DMS153 treated with DMSO at 0.1 percent for 48 hours (cell line): ENCODE data around the gene ABCB11.
"Not testable (repeated sequence)": the region's sequence is repeated elsewhere in the genome, so short reads cannot be mapped to it uniquely, and the experiment has no call there.

Experiments
- DNase-seq: peaks from one replicate; lab custom pipeline; 2025; ENCODE audit not compliant: unreplicated experiment; lab: John Stamatoyannopoulos, UW

Gene ABCB11

GRCh38 chr2:169031202-169031601 lies at the start of gene ABCB11:
TSS of gene ABCB11 (minus strand) at chr2:169031324. CDS start at chr2:169018125, 13,199 bp downstream.
- DNase-seq = no peak

GRCh38 chr2:169080250-169081069 lies 49.3 kb upstream of the ABCB11 start:
- DNase-seq = no peak

GRCh38 chr2:169077674-169078240 lies 46.6 kb upstream of the ABCB11 start:
- DNase-seq = no peak

- DNase-seq = no peak
Observed at GRCh38 chr2:169073963-169074751, 43.0 kb upstream of the ABCB11 start.

GRCh38 chr2:169073211-169073962 lies 42.3 kb upstream of the ABCB11 start:
- DNase-seq = no peak

GRCh38 chr2:169072163-169072925 lies 41.2 kb upstream of the ABCB11 start:
- DNase-seq = no peak

- no peak for DNase-seq
Observed at GRCh38 chr2:169071455-169071854, 40.3 kb upstream of the ABCB11 start.

GRCh38 chr2:169069833-169070232 lies 38.7 kb upstream of the ABCB11 start:
- DNase-seq = no peak

GRCh38 chr2:169069341-169069740 lies 38.2 kb upstream of the ABCB11 start, which contains the start of gene DHRS9:
TSS of gene DHRS9 (plus strand) at chr2:169069563. CDS start at chr2:169081582, 12,019 bp downstream.
- no peak for DNase-seq

- no peak for DNase-seq
Observed at GRCh38 chr2:169066897-169067296, 35.8 kb upstream of the ABCB11 start.

- no peak for DNase-seq
Observed at GRCh38 chr2:169065864-169066517, 34.9 kb upstream of the ABCB11 start.

GRCh38 chr2:169065422-169065821 lies 34.3 kb upstream of the ABCB11 start:
- no peak for DNase-seq

- DNase-seq = not testable (repeated sequence)
Observed at GRCh38 chr2:169064199-169064598, 33.1 kb upstream of the ABCB11 start.

GRCh38 chr2:169054575-169054974 lies 23.5 kb upstream of the ABCB11 start:
- DNase-seq = not testable (repeated sequence)

- no peak for DNase-seq
Observed at GRCh38 chr2:169050476-169051240, 19.5 kb upstream of the ABCB11 start.

GRCh38 chr2:169049142-169049541 lies 18.0 kb upstream of the ABCB11 start:
- no peak for DNase-seq

GRCh38 chr2:169047256-169048250 lies 16.4 kb upstream of the ABCB11 start:
- no peak for DNase-seq
